Activated T-helper 1 cell treated with anti-CD3 and anti-CD28 coated beads, Interleukin-2, amount 50 U/mL, for 16 hours (primary cell): Measurements from ENCODE around the gene AMOTL1.

Experiments used
- DNase-seq, 2 donors: peaks; one replicate each; pipeline ENCODE4 v3.0.0-alpha.2; 2020; ENCODE audit warnings: low read depth in 1 of 2, low spot score in 1 of 2

Gene AMOTL1

GRCh38 chr11:94741022-94741679, 27.0 kb upstream of the AMOTL1 start:
- no peak for DNase-seq

- no peak for DNase-seq
Observed at GRCh38 chr11:94742665-94743064, 25.5 kb upstream of the AMOTL1 start.

- no peak for DNase-seq
Observed at GRCh38 chr11:94746721-94747120, 21.4 kb upstream of the AMOTL1 start.

GRCh38 chr11:94747146-94747545, 21.0 kb upstream of the AMOTL1 start:
- DNase-seq, result no peak

GRCh38 chr11:94747601-94748041, 20.5 kb upstream of the AMOTL1 start:
- DNase-seq, result no peak

GRCh38 chr11:94749369-94749768, 18.8 kb upstream of the AMOTL1 start:
- no peak for DNase-seq

- DNase-seq, result no peak
Observed at GRCh38 chr11:94750319-94751217, 17.6 kb upstream of the AMOTL1 start.

GRCh38 chr11:94751218-94751609, 16.9 kb upstream of the AMOTL1 start:
- DNase-seq, result no peak

- no peak for DNase-seq
Observed at GRCh38 chr11:94751786-94752185, 16.4 kb upstream of the AMOTL1 start.

- no peak for DNase-seq
Observed at GRCh38 chr11:94753630-94754029, 14.5 kb upstream of the AMOTL1 start.

- no peak for DNase-seq
Observed at GRCh38 chr11:94754335-94754734, 13.8 kb upstream of the AMOTL1 start.

- DNase-seq, result no peak
Observed at GRCh38 chr11:94754819-94755218, 13.3 kb upstream of the AMOTL1 start.

- no peak for DNase-seq
Observed at GRCh38 chr11:94755494-94755893, 12.7 kb upstream of the AMOTL1 start.

GRCh38 chr11:94757037-94757735, 11.0 kb upstream of the AMOTL1 start:
- no peak for DNase-seq

GRCh38 chr11:94758666-94759065, 9.5 kb upstream of the AMOTL1 start:
- no peak for DNase-seq

- DNase-seq, result no peak
Observed at GRCh38 chr11:94759522-94759921, 8.6 kb upstream of the AMOTL1 start.

GRCh38 chr11:94760296-94760695, 7.9 kb upstream of the AMOTL1 start:
- DNase-seq, result no peak

- no peak for DNase-seq
Observed at GRCh38 chr11:94762208-94762607, 5.9 kb upstream of the AMOTL1 start.

GRCh38 chr11:94762995-94763394, 5.2 kb upstream of the AMOTL1 start:
- DNase-seq, result no peak

- DNase-seq, result no peak
Observed at GRCh38 chr11:94766713-94767206, 1.4 kb upstream of the AMOTL1 start.

GRCh38 chr11:94767291-94767690, 865 bp upstream of the AMOTL1 start:
- DNase-seq, result no peak
